GM19239 (cell line): ENCODE data around the gene CASQ2.

Experiments used
- DNase-seq: peaks from one replicate; pipeline ENCODE4 v3.0.0; 2011; ENCODE audit warnings: low spot score; ENCODE audit not compliant: insufficient read length
- FAIRE-seq: peaks from 2 replicates; lab custom pipeline; 2011; peaks lifted over from hg19 to GRCh38; lab: Jason Lieb, UNC

The CASQ2 gene

DNA sequence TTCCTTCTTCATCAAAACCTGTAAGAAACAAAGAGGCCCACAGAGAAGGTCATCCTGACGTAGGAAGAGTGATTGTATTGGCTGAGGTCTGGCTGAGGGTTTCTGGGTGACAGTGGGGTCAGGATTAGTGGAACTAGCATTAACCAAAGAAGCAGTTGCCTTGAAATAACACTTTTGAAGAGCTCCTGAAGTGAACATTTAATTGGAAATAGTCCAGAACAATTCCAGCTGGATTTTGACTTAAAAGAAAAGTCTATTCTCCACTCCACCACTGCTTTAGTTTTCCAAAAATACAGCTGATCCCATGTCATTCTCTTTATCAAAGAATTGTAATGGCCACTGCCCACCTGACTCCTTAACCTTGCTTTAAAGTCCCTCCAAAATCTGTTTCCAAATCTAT lies 27.7 kb downstream of the CASQ2 start:
- FAIRE-seq = no peak
- no peak for DNase-seq

GRCh38 chr1:115732316-115732715 lies 36.2 kb downstream of the CASQ2 start:
- DNase-seq = no peak
- no peak for FAIRE-seq

DNA sequence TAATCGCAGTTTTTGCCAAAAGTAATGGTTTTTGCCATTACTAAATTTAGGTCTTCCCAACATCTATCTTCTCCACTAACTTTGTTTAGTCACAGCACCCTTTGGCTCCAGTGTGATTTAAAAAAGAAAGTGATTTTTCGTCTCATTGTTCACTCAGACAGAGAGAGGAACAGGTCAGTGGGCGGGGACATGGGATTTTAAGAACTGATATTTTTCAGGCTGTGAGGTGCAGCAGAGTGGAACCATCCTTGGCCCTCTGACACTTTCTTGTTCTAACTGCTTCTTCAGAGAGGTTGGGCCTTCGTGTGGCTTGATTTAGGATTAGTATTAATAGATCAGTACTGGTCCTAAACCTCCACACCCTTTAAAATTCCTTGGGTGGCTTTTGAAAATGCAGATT lies 38.8 kb downstream of the CASQ2 start:
- DNase-seq = peak; percentile 42
- peak; percentile 88 for FAIRE-seq

DNA sequence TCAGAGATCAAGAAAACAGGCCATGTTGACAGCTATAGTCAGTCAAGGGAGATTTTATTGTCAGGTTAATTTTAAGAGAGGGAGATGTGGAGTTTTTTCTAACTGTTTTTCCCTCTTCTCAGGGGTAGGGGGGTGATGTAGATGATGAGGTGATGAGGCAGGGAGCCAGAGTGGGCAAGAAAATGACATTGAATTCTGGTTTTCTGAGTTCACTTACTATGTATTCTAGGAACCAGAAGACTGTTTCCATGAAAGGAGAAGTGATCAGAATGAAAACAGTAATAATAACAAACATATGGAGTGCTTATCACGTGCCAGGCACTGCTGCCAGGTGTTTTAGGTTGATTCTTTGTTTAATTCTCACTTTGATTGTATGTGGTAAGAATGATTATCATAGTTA lies 40.2 kb downstream of the CASQ2 start:
- no peak for DNase-seq
- no peak for FAIRE-seq

- no peak for FAIRE-seq
- DNase-seq = no peak
These were observed 40.7 kb downstream of the CASQ2 start for GRCh38 chr1:115727706-115728249.

- DNase-seq = no peak
- FAIRE-seq = no peak
These were observed 41.9 kb downstream of the CASQ2 start for GRCh38 chr1:115726570-115726969.

DNA sequence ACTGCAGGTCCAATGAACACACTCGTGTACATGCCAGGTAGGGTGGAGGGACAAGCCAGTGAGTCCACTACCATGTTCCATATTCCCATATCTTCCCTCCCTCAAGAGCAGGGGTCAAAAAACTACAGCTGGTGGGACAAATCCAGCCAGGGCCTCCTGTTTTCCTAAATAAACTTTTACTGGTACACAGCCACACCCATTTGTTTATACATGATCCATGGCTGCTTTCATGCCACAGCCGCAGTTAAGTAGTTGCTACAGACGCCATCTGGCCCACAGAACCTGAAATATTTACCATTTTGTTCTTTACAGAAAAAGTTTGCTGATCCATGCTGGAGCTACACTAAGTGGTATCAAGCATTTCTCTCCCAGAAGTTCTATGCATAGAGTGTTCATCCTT lies 42.4 kb downstream of the CASQ2 start:
- FAIRE-seq (no peak), DNase-seq (no peak)

DNA sequence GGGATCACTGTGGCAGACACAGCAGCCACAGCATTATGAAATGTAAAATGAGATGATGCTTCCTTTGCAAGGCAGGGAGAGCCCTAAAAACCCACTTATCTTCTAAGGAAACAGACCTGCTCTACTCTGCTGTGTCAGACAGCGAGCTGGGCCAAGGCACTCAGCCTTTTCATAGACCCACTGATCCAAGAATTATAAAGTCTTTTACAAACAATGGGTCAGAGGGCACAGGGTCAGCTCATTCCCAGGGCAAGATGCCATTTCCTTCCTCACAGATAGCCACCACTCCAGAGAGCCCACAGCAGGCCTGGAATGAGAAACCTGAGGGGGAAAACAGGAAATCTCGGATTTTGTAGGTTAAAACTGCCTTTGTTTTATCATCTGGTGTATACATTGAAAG lies 42.9 kb downstream of the CASQ2 start:
- FAIRE-seq (no peak), DNase-seq (no peak)

GRCh38 chr1:115723756-115724155 lies 44.8 kb downstream of the CASQ2 start:
- DNase-seq = no peak
- no peak for FAIRE-seq

GRCh38 chr1:115722221-115722620 lies 46.3 kb downstream of the CASQ2 start:
- FAIRE-seq (no peak), DNase-seq (no peak)

- DNase-seq (no peak), FAIRE-seq (no peak)
These were observed 49.2 kb downstream of the CASQ2 start for GRCh38 chr1:115719285-115719684.

DNA sequence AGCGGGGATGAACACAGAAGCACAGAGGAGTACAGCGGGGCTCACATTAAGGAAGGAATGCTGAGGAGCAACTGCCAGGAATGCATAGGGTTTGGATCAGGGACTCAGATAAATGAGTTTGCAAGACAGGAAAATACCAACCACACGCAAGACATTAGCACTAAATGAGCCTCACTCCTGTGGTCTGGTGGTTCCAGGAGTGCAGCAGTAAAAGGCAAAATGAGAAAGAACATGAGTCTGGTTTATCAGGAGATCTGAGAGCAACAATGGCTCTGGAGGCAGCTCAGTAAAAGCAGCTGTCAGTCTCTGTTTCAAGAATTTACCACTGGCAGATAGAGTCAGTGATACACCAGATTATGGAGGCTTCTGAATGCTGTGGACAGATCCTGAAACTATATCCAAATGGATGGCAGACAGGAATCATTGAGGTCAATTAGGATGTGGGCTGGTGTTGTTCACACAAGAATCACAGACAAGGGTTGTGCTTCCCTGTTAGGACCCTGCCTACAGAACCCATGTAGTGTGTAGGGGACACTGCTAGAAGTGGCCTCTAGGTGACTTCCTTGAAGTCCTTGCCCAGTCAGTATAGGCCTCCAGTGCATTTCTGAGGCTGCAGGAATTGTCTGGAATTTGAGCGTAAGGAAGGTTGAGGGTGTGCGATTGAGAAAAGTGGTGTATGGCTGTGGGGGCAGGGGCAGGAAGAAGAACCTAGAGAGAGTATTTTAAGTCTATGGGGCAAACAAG lies 50.3 kb downstream of the CASQ2 start:
- FAIRE-seq = no peak
- no peak for DNase-seq

- DNase-seq (peak; percentile 7), FAIRE-seq (no peak)
These were observed 51.0 kb downstream of the CASQ2 start for GRCh38 chr1:115717541-115717940.

- FAIRE-seq (no peak), DNase-seq (no peak)
These were observed 53.9 kb downstream of the CASQ2 start for GRCh38 chr1:115714572-115715141.

DNA sequence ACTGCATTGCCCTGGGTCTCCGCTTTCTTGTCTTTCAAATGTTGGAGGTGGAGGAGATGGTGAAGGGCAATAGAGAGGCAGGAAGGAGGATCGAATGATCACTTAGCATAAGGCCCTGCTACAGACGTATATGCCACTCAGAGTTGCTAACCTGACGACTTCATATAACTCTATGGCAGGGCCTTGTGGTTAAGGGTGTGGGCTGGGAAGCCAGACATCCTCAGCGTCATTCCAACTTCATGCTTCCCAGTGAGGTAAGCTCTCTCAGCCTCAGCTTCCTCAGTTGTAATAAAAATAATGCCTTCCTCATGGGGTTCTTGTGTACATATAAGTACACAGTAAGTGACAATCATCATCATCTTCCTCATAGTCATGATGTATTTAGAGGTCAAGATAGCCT lies 54.6 kb downstream of the CASQ2 start:
- DNase-seq (no peak), FAIRE-seq (no peak)

- no peak for FAIRE-seq
- no peak for DNase-seq
These were observed 55.5 kb downstream of the CASQ2 start for GRCh38 chr1:115712911-115713609.

DNA sequence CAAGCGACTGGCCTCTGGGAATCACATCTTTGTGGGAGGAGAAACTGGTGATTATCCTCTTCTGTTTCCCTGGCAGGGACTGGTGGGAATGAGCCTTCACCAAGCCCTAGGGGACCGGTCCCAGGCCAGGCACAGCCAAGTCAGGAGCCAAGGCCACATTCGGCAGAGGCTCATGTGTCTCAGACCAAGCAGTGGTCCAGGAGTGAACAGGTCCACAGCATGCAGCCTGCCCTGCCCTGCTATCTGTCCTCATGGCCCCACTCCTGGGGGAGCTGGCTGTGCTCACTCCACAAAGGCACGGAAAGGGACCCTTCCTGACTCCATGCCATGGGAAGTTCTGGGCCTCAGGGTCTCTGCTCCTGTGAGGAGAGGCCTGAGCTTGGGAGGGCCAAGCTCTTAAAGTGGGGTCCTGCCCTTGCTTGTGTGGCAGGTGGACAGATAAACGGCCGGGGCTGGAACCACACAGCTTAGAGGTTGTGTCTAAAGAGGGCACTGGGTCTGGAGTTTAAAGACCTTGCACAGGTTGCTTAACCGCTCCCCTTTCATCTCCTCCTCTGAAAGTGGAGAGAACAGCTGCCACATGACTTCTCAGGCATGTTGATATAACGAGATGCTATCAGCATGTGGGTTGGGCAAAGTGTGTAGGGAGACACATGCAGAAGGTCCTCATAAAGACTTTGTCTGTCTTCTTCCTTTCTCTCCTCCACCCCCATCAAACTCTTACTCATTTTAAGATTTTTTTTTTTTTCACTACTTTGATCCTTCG lies 57.5 kb downstream of the CASQ2 start:
- DNase-seq (no peak), FAIRE-seq (no peak)

GRCh38 chr1:115706587-115707425 lies 61.7 kb downstream of the CASQ2 start:
- DNase-seq (peak; percentile 27), FAIRE-seq (no peak)

- DNase-seq (no peak), FAIRE-seq (no peak)
These were observed 62.6 kb downstream of the CASQ2 start for GRCh38 chr1:115705963-115706362.
